GM12878 (cell line): Measurements from ENCODE around the gene RAD17.

Source experiments
- CEBPB ChIP-seq, 2 experiments: fragments of 150-350 bp in 1 of 2; IDR thresholded peaks; 2 replicates each; pipeline ENCODE4 v1.6.1; 2012 to 2014; ENCODE audit warnings: low read depth in 2 of 2, low read length in 2 of 2, borderline replicate concordance in 1 of 2, inconsistent platforms in 1 of 2
- CTCF ChIP-seq, 3 experiments: IDR thresholded peaks in 2 of 3; conservative IDR thresholded peaks in 1 of 3; 2 replicates each; pipeline ENCODE4 v1.5.1; 2011; ENCODE audit warnings: low read depth in 3 of 3, low read length in 3 of 3, mild to moderate bottlenecking in 3 of 3, control low read depth in 2 of 3, moderate library complexity in 2 of 3, inconsistent platforms in 1 of 3, mixed read lengths in 1 of 3; ENCODE audit not compliant: control insufficient read depth in 2 of 3, insufficient read depth in 1 of 3; ENCODE audit errors: extremely low read depth in 1 of 3
- CUX1 ChIP-seq: IDR thresholded peaks from 2 replicates; pipeline ENCODE4 v1.6.1; 2012; ENCODE audit warnings: improper control_type of control experiment, low read depth, low read length; ENCODE audit not compliant: insufficient replicate concordance
- JUND ChIP-seq: IDR thresholded peaks from 2 replicates; pipeline ENCODE4 v1.6.1; 2012; ENCODE audit warnings: low read depth, mild to moderate bottlenecking, low read length, improper control_type of control experiment, moderate library complexity
- MTA3 ChIP-seq: IDR thresholded peaks from 2 replicates; pipeline ENCODE4 v1.6.1; 2012; ENCODE audit warnings: low read length, inconsistent platforms, borderline replicate concordance
- PBX3 ChIP-seq: IDR thresholded peaks from 2 replicates; pipeline ENCODE4 v1.6.1; 2011; ENCODE audit warnings: mild to moderate bottlenecking, low read depth, low read length, moderate library complexity; ENCODE audit not compliant: insufficient replicate concordance
- POLR2A ChIP-seq: IDR thresholded peaks from 2 replicates; pipeline ENCODE4 v1.6.1; 2011; ENCODE audit warnings: low read depth, mild to moderate bottlenecking, low read length
- RAD21 ChIP-seq: IDR thresholded peaks from 2 replicates; pipeline ENCODE4 v1.6.1; 2011; ENCODE audit warnings: mild to moderate bottlenecking, low read depth, low read length, moderate library complexity; ENCODE audit not compliant: insufficient read depth
- SIX5 ChIP-seq: IDR thresholded peaks from 2 replicates; pipeline ENCODE4 v1.6.1; 2011; ENCODE audit warnings: mild to moderate bottlenecking, low read depth, low read length, moderate library complexity; ENCODE audit not compliant: severe bottlenecking
- SREBF2 ChIP-seq: IDR thresholded peaks from 2 replicates; pipeline ENCODE4 v1.6.1; 2012; ENCODE audit warnings: mild to moderate bottlenecking, low read length
- WRNIP1 ChIP-seq: IDR thresholded peaks from 2 replicates; pipeline ENCODE4 v1.6.1; 2011; ENCODE audit warnings: low read depth, low read length, improper control_type of control experiment, borderline replicate concordance
- ZNF217 ChIP-seq: fragments of 450-650 bp; IDR thresholded peaks from 2 replicates; pipeline ENCODE4 v1.6.1; 2017; ENCODE audit warnings: antibody characterized with exemption, mild to moderate bottlenecking

DNA sequence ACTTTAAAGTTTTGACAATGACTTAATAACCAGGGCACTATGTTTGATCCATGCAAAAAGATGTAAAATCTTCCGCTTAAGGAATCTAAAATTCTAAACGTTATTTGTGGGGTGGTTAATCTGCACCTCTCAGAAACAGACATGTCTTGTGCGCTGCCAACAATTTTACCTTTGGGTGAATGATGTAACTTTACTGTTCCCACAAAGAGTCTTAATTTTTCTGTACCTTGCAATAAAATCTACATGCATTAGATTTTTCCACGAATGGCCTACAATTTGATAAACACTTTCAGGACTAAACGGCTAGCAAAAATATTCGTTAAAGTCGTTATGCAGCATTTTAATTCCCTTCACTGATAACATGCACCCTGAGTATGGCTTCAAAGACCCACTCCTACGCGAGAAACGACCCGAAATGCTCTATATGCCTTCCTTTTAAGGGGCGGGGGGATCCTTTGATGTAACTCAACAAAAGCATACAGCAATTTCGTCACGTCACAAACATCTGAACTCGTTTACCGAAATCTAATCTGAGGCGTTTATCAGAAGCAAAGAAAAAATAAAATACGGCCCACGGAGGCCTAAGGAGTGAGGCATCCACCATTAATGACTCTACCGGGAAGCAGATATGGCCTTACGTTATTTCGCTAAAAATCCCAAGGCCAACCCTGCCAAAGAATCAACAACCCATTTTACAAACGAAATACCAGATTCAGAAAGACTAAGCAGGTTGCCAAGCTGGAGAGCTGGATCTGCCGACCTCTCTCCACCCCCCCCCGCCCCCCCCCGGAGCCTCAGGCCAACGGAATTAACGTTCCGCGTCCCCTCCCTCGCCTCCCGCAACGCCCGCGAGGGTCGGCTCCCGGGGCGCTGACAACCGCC lies 919 bp upstream of the RAD17 start:
- TF ChIP-seq CTCF (IDR thresholded peaks at IDR 0.05 in 2 of 3, conservative IDR thresholded peaks at IDR 0.05 in 1 of 3; ENCODE audit: control insufficient read depth in 2 of 3, extremely low read depth in 1 of 3, insufficient read depth in 1 of 3, low read depth in 3 of 3, low read length in 3 of 3) = no peak
- TF ChIP-seq WRNIP1 = no peak
- no peak for TF ChIP-seq PBX3
- no peak for TF ChIP-seq JUND
- TF ChIP-seq POLR2A = no peak
- no peak for TF ChIP-seq SREBF2
- TF ChIP-seq RAD21 = no peak
- no peak for TF ChIP-seq CEBPB (IDR thresholded peaks at IDR 0.05; ENCODE audit: borderline replicate concordance in 1 of 2, low read depth in 2 of 2, low read length in 2 of 2)
- TF ChIP-seq ZNF217 = no peak
- no peak for TF ChIP-seq CUX1
- TF ChIP-seq MTA3 = no peak
- no peak for TF ChIP-seq SIX5
